ENCODE results near the gene ROCK2. TPM values are rescaled to one million over a fixed set of nuclear protein-coding genes. Genes with fewer than 3 reads are reported as not detected.

ROCK2 gene
- polyA plus RNA-seq, 3 donors = 2.8 to 10.2 (median 4.3) TPM

DNA sequence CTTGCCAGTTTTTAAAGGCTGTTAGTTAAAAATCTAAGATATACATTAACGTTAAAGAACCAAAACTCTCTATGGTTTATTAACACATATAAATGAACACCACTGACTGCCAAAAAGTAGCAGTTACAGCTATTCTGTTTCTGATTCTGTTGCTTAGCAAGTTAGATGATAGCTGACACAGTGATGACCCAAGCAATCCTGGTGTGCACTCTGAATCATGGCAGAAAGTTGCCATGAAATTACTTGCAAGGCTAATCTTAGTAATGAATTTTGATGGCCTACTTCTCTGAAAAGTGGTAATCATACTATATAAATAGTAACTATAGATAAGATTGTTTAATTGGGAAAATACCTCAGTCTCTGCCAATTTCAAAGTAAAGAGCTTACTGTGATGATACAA, 57.7 kb downstream of the ROCK2 start:
- DNase-seq = no peak
- H3K9ac ChIP-seq (ENCODE audit: insufficient read depth, low read length, poor library complexity, severe bottlenecking) = no peak overlapping the region
- Mint-ChIP-seq H3K27me3 (ENCODE audit: low read depth in 3 of 3) (peaks cover 0 to 2% (median 0%) of the 10 kb centered on the region in 3 donors), H3K36me3 (peaks cover 23 to 41% of the 10 kb centered on the region in 2 donors), H3K4me3 (no peak overlapping the region), H3K27ac (no peak overlapping the region), H3K4me1 (peaks cover 14% of the 10 kb centered on the region), H3K9me3 (peaks cover 3 to 16% (median 10%) of the 10 kb centered on the region in 7 donors)
- no peak overlapping the region for H2AFZ ChIP-seq (ENCODE audit: insufficient read depth, low read depth, low read length, poor library complexity, severe bottlenecking)
- intact Hi-C loops (cut with micrococcal nuclease) = no loop called here
- H3K27ac ChIP-seq (ENCODE audit: low read depth in 1 of 2, low read length in 2 of 2) = no peak overlapping the region
- peaks cover 11 to 32% of the 10 kb centered on the region in 2 donors for H3K36me3 ChIP-seq (replicated peaks in 1 of 2; ENCODE audit: control insufficient read depth in 1 of 2, insufficient read depth in 2 of 2, low read length in 2 of 2)
- peaks cover 0 to 14% of the 10 kb centered on the region in 2 donors for H3K9me3 ChIP-seq (replicated peaks in 1 of 2; ENCODE audit: control insufficient read depth in 1 of 2, insufficient read depth in 1 of 2, low read length in 2 of 2)
- TF ChIP-seq, protein P1, sequence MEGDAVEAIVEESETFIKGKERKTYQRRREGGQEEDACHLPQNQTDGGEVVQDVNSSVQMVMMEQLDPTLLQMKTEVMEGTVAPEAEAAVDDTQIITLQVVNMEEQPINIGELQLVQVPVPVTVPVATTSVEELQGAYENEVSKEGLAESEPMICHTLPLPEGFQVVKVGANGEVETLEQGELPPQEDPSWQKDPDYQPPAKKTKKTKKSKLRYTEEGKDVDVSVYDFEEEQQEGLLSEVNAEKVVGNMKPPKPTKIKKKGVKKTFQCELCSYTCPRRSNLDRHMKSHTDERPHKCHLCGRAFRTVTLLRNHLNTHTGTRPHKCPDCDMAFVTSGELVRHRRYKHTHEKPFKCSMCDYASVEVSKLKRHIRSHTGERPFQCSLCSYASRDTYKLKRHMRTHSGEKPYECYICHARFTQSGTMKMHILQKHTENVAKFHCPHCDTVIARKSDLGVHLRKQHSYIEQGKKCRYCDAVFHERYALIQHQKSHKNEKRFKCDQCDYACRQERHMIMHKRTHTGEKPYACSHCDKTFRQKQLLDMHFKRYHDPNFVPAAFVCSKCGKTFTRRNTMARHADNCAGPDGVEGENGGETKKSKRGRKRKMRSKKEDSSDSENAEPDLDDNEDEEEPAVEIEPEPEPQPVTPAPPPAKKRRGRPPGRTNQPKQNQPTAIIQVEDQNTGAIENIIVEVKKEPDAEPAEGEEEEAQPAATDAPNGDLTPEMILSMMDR (IDR thresholded peaks at IDR 0.05) = no peak
- no CpG with 5 or more reads among the region's 1 CpG for WGBS (ENCODE audit: insufficient coverage)
- H3K4me2 ChIP-seq (replicated peaks; ENCODE audit: extremely low read depth, low read length, poor library complexity, severe bottlenecking) = no peak overlapping the region
- H3K4me1 ChIP-seq (ENCODE audit: control insufficient read depth in 1 of 2, insufficient read depth in 2 of 2, low read length in 2 of 2) = no peaks in the 10 kb centered on the region
- no peak overlapping the region for H3K4me3 ChIP-seq (replicated peaks in 1 of 3; ENCODE audit: low read depth in 2 of 3, low read length in 3 of 3)
- peaks cover 43% of the 10 kb centered on the region for H3K79me2 ChIP-seq (ENCODE audit: insufficient read depth, low read length)
- H4K20me1 ChIP-seq (ENCODE audit: insufficient read depth, low read length) = peaks cover 38% of the 10 kb centered on the region
- no peaks in the 10 kb centered on the region for H3K27me3 ChIP-seq (ENCODE audit: control insufficient read depth in 2 of 2, insufficient read depth in 2 of 2, low read length in 2 of 2)

DNA sequence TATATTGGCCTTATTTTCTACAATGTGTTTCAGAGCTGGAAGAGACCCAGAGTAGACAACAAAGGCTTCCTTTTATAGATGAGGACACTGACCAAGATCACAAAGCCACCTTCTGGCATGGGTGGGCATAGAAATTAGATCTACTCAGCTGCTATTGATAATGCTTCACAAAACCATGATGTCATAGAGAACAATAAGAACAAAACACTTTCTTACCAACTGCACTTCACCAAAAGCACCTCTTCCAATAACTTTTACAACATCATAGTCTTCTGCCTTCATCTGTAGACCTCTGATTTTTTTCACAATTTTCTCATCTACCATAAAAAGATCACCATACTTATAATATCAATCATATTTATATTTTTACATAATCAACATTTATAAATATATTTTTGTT, 58.1 kb downstream of the ROCK2 start:
- Histone ChIP-seq H3K9ac (ENCODE audit: insufficient read depth, low read length, poor library complexity, severe bottlenecking) (no peak overlapping the region), H4K20me1 (ENCODE audit: insufficient read depth, low read length) (peaks cover 37% of the 10 kb centered on the region), H2AFZ (ENCODE audit: insufficient read depth, low read depth, low read length, poor library complexity, severe bottlenecking) (no peak overlapping the region), H3K4me1 (ENCODE audit: control insufficient read depth in 1 of 2, insufficient read depth in 2 of 2, low read length in 2 of 2) (no peaks in the 10 kb centered on the region), H3K36me3 (replicated peaks in 1 of 2; ENCODE audit: control insufficient read depth in 1 of 2, insufficient read depth in 2 of 2, low read length in 2 of 2) (peaks cover 11 to 32% of the 10 kb centered on the region in 2 donors), H3K4me3 (replicated peaks in 1 of 3; ENCODE audit: low read depth in 2 of 3, low read length in 3 of 3) (no peak overlapping the region), H3K79me2 (ENCODE audit: insufficient read depth, low read length) (peaks cover 39% of the 10 kb centered on the region), H3K27me3 (ENCODE audit: control insufficient read depth in 2 of 2, insufficient read depth in 2 of 2, low read length in 2 of 2) (no peaks in the 10 kb centered on the region), H3K9me3 (replicated peaks in 1 of 2; ENCODE audit: control insufficient read depth in 1 of 2, insufficient read depth in 1 of 2, low read length in 2 of 2) (peaks cover 0 to 14% of the 10 kb centered on the region in 2 donors), H3K27ac (ENCODE audit: low read depth in 1 of 2, low read length in 2 of 2) (no peak overlapping the region), H3K4me2 (replicated peaks; ENCODE audit: extremely low read depth, low read length, poor library complexity, severe bottlenecking) (no peak overlapping the region)
- TF ChIP-seq, protein P1 (IDR thresholded peaks at IDR 0.05) = no peak
- Mint-ChIP-seq H3K4me1 (peaks cover 11% of the 10 kb centered on the region), H3K27me3 (ENCODE audit: low read depth in 3 of 3) (peaks cover 0 to under 1% (median 0%) of the 10 kb centered on the region in 3 donors), H3K36me3 (peaks cover 23 to 43% of the 10 kb centered on the region in 2 donors), H3K27ac (no peak overlapping the region), H3K9me3 (peaks cover 3 to 16% (median 10%) of the 10 kb centered on the region in 7 donors), H3K4me3 (no peak overlapping the region)
- intact Hi-C loops (cut with micrococcal nuclease) = no loop called here
- DNase-seq = no peak
